ENCODE measurements around the gene CACNA1D. TPM values are rescaled to one million over a fixed set of nuclear protein-coding genes. Genes with fewer than 3 reads are reported as not detected.

CACNA1D gene
- total RNA-seq, 4 donors from 2014 or later, result 5.7 to 38.2 (median 20.0) TPM

DNA sequence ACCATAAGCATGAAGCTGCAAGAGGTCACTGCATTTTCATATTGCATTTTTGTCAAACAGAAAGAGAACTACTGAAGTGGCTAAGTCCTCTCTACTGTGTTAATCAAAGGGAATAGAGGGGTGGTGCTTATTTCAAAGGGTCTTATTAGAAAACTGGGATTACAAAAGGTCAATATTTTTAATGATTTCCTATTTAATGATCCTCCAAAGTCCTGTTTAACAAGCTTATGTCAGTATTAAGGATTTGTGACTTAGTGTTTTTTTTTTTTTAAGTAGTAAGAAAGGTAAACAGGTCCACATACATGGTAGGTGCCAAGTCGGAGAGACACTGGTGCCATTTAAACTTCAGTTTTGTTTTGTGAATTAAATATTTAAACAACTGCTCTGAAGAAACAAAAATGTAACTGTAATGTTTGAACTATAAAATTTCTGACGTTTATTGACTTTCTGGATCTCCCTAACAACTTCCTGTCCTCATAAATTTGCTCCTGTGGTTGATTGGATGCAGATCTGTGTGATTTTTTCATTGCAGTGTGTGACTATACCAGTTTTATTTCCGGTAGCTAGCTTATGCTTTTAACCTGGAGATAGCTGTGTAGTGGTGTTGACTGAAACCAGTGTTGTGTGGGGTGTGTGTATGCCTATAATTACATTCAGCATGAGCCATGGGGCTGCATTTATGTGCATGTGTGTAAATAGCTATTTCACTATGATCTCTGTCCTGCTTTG, 8.6 kb upstream of the CACNA1D start:
- Histone ChIP-seq H3K36me3 (no peaks in the 10 kb centered on the region), H3K27me3 (no peaks in the 10 kb centered on the region), H3K4me1 (peaks cover 0 to 5% (median 2%) of the 10 kb centered on the region in 4 donors), H3K4me3 (no peak overlapping the region), H3K9me3 (no peaks in the 10 kb centered on the region), H3K27ac (no peak overlapping the region)
- WGBS, 2 donors, result 29 to 31% methylated on average over 3 of the region's 3 CpGs
- TF ChIP-seq EP300 (IDR thresholded peaks at IDR 0.05) (no peak), CTCF (IDR thresholded peaks at IDR 0.05) (no peak)
- no peak for DNase-seq (ENCODE audit: low spot score in 2 of 2)

DNA sequence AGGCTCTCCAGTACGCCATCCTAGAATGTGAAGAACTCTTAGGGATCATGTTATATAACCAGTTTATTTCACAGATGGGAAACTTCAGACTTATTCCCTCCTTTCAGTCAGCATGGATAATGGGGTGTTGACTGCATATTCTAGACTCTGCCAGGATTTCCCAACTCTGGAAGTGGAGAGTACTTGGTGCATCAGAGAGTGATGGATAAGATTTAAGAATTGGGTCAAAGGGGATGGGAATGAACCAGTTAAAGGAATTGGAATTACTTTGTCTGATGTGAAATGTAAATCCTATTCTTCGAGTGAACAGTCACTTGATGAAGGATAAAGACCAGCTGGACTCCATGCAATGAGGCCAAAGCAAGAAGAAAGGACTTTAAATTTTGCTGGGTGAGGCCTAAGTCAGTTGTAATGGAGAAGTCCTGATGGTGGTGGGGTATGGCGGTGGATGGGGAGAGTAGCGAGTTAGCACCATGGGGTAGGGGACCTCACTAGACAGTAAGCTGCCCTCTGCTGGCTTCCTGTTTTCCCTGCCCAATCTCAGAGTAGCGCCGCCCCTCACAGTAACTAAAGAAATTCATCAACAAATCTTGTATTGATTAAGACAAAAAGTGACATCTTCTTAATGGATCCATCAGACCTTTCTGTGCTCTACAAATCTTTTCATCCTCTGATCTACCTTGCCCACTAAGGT, 7.3 kb upstream of the CACNA1D start:
- no peaks in the 10 kb centered on the region for H3K9me3 ChIP-seq
- no peak for DNase-seq (ENCODE audit: low spot score in 2 of 2)
- peaks cover 0 to 5% (median 2%) of the 10 kb centered on the region in 4 donors for H3K4me1 ChIP-seq
- H3K27ac ChIP-seq, result no peak overlapping the region
- no peaks in the 10 kb centered on the region for H3K36me3 ChIP-seq
- 90 to 91% methylated on average over 6 of the region's 6 CpGs for WGBS, 2 donors
- H3K4me3 ChIP-seq, result no peak overlapping the region
- H3K27me3 ChIP-seq, result no peaks in the 10 kb centered on the region
- no peak for TF ChIP-seq EP300 (IDR thresholded peaks at IDR 0.05)
- no peak for TF ChIP-seq POLR2A (IDR thresholded peaks at IDR 0.05)
- TF ChIP-seq CTCF (IDR thresholded peaks at IDR 0.05), result no peak

GRCh38 chr3:53489386-53489785, 5.0 kb upstream of the CACNA1D start:
- TF ChIP-seq POLR2A (IDR thresholded peaks at IDR 0.05) (no peak), EP300 (IDR thresholded peaks at IDR 0.05) (no peak), CTCF (IDR thresholded peaks at IDR 0.05) (no peak)
- Histone ChIP-seq H3K27me3 (peaks cover 0 to 9% of the 10 kb centered on the region in 2 donors), H3K9me3 (no peaks in the 10 kb centered on the region), H3K27ac (no peak overlapping the region), H3K4me3 (no peak overlapping the region), H3K36me3 (no peaks in the 10 kb centered on the region), H3K4me1 (peaks cover 0 to 13% (median 8%) of the 10 kb centered on the region in 4 donors)
- DNase-seq (ENCODE audit: low spot score in 2 of 2), result no peak
- 97 to 98% methylated on average over 2 of the region's 2 CpGs for WGBS, 2 donors

GRCh38 chr3:53489787-53490458, 4.5 kb upstream of the CACNA1D start:
- Histone ChIP-seq H3K4me1 (peaks cover 0 to 14% (median 10%) of the 10 kb centered on the region in 4 donors), H3K9me3 (no peaks in the 10 kb centered on the region), H3K4me3 (no peak overlapping the region), H3K27me3 (peaks cover 0 to 11% of the 10 kb centered on the region in 2 donors), H3K27ac (no peak overlapping the region), H3K36me3 (no peaks in the 10 kb centered on the region)
- no peak for DNase-seq (ENCODE audit: low spot score in 2 of 2)
- WGBS, 2 donors, result 55 to 60% methylated on average over 7 of the region's 7 CpGs
- TF ChIP-seq CTCF (IDR thresholded peaks at IDR 0.05) (no peak), POLR2A (IDR thresholded peaks at IDR 0.05) (no peak), EP300 (IDR thresholded peaks at IDR 0.05) (no peak)
